ENCODE data around the gene PLPP7. TPM values are rescaled to one million over a fixed set of nuclear protein-coding genes. Genes with fewer than 3 reads are reported as not detected.
"Not testable (repeated sequence)": the region's sequence is repeated elsewhere in the genome, so short reads cannot be mapped to it uniquely, and the experiment has no call there.

The PLPP7 gene
- total and polyA plus RNA-seq, 11 donors, result 56.1 to 293 (median 109) TPM

- DNase-seq, result peak in 1 of 5 donors; percentile 39
- no peak for TF ChIP-seq POLR2A (IDR thresholded peaks at IDR 0.05)
- TF ChIP-seq, protein P1, sequence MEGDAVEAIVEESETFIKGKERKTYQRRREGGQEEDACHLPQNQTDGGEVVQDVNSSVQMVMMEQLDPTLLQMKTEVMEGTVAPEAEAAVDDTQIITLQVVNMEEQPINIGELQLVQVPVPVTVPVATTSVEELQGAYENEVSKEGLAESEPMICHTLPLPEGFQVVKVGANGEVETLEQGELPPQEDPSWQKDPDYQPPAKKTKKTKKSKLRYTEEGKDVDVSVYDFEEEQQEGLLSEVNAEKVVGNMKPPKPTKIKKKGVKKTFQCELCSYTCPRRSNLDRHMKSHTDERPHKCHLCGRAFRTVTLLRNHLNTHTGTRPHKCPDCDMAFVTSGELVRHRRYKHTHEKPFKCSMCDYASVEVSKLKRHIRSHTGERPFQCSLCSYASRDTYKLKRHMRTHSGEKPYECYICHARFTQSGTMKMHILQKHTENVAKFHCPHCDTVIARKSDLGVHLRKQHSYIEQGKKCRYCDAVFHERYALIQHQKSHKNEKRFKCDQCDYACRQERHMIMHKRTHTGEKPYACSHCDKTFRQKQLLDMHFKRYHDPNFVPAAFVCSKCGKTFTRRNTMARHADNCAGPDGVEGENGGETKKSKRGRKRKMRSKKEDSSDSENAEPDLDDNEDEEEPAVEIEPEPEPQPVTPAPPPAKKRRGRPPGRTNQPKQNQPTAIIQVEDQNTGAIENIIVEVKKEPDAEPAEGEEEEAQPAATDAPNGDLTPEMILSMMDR (IDR thresholded peaks at IDR 0.05), result no peak
- no peaks in the 10 kb centered on the region for H3K9me3 ChIP-seq
- no peaks in the 10 kb centered on the region for H3K36me3 ChIP-seq
- intact Hi-C loops (cut with DNase I), result loop anchor here (2.0 to 10.0 kb wide), 13 partner anchors 52 to 282 kb away; partner anchors contain the start of genes FAM78A (in 3 of the 10) and PLPP7 (in 1 of the 10)
- no peak overlapping the region for H3K4me3 ChIP-seq
- no peak for ATAC-seq
- H3K27ac ChIP-seq, result no peak overlapping the region
- 83 to 91% (median 87%) methylated on average over 11 to 16 of the region's 16 CpGs for WGBS, 4 donors
- no peaks in the 10 kb centered on the region for H3K27me3 ChIP-seq
- peaks cover 0 to 24% (median 10%) of the 10 kb centered on the region in 12 donors for H3K4me1 ChIP-seq
Observed at GRCh38 chr9:131337131-131337848, 47.8 kb downstream of the PLPP7 start.

- ATAC-seq, DNase-seq, H3K4me3 ChIP-seq, H3K36me3 ChIP-seq, H3K9me3 ChIP-seq, H3K27me3 ChIP-seq, H3K27ac ChIP-seq: not testable (repeated sequence)
- WGBS, 4 donors, result 93 to 95% (median 93%) methylated on average over 5 of the region's 5 CpGs
- H3K4me1 ChIP-seq, result peaks cover 0 to 17% (median 9%) of the 10 kb centered on the region in 12 donors
- intact Hi-C loops (cut with DNase I), result loop anchor here in 9 of 10 donors (5.0 to 10.0 kb wide), 8 partner anchors 54 to 284 kb away; partner anchors contain the start of genes FAM78A (in 2 of the 9) and PLPP7 (in 1 of the 9)
Observed at GRCh38 chr9:131339212-131339611, 49.7 kb downstream of the PLPP7 start.

- not testable (repeated sequence) for H3K4me3 ChIP-seq, H3K36me3 ChIP-seq, H3K9me3 ChIP-seq, ATAC-seq, H3K27ac ChIP-seq, H3K27me3 ChIP-seq, H3K4me1 ChIP-seq
- intact Hi-C loops (cut with DNase I), result loop anchor here in 4 of 10 donors (5.0 kb wide), 2 partner anchors 132 to 402 kb away; no protein-coding TSS in a partner anchor
- DNase-seq, result peak in 1 of 5 donors; percentile 28
- 88 to 96% (median 92%) methylated on average over 11 of the region's 11 CpGs for WGBS, 4 donors
Observed at GRCh38 chr9:131344931-131345535, 55.5 kb downstream of the PLPP7 start.

GRCh38 chr9:131346559-131346958 is 57.0 kb downstream of the PLPP7 start:
- DNase-seq (no peak), ATAC-seq (no peak)
- 91 to 95% (median 94%) methylated on average over 6 of the region's 6 CpGs for WGBS, 4 donors
- H3K36me3 ChIP-seq, result no peaks in the 10 kb centered on the region
- H3K27me3 ChIP-seq, result no peaks in the 10 kb centered on the region
- peaks cover 0 to 16% (median 8%) of the 10 kb centered on the region in 12 donors for H3K4me1 ChIP-seq
- TF ChIP-seq, protein P1 (IDR thresholded peaks at IDR 0.05), result no peak
- no peak for TF ChIP-seq POLR2A (IDR thresholded peaks at IDR 0.05)
- H3K9me3 ChIP-seq, result no peaks in the 10 kb centered on the region
- intact Hi-C loops (cut with DNase I), result loop anchor here in 4 of 10 donors (5.0 kb wide), 2 partner anchors 131 to 401 kb away; no protein-coding TSS in a partner anchor
- no peak overlapping the region for H3K27ac ChIP-seq
- H3K4me3 ChIP-seq, result no peak overlapping the region

DNA sequence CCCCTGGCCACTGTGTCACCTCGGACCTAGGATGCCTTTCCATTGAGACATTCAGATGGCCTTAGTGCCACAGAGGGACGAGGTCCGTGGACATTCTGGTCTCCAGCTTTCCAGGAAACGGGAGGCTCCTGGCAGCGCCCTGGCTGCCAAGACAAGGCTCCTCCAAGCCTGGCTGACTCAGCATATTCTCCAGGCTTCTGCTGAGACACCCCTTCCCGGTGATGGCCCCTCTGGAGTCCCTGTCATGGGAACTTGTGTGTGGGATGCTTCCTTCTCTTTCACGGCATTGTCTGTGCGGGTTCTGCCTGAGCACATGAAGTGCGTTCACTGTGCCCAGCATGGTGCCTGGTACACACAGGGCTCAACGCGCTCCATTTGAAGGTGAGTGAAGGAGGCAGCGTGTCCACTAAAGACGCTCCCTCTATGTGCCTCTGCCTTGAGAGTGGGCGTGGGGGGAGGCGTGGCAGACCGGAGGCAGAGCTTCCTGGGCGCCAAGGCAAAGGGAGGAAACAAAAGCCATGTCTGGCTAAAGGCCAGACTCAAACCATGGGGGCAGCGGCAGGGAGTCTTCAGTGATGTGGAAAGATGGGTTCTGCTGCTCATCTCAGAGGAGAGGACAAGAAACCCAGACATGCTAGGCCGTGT is 58.0 kb downstream of the PLPP7 start:
- Histone ChIP-seq H3K36me3 (no peaks in the 10 kb centered on the region), H3K27ac (no peak overlapping the region), H3K9me3 (no peaks in the 10 kb centered on the region), H3K4me1 (peaks cover 0 to 16% (median 8%) of the 10 kb centered on the region in 12 donors), H3K27me3 (no peaks in the 10 kb centered on the region), H3K4me3 (no peak overlapping the region)
- intact Hi-C loops (cut with DNase I), result loop anchor here in 4 of 10 donors (5.0 kb wide), 2 partner anchors 130 to 400 kb away; no protein-coding TSS in a partner anchor
- ATAC-seq, result peak in 1 of 4 donors; percentile 7
- TF ChIP-seq, protein P1 (IDR thresholded peaks at IDR 0.05), result no peak
- no peak for TF ChIP-seq POLR2A (IDR thresholded peaks at IDR 0.05)
- 68 to 78% (median 72%) methylated on average over 17 to 19 of the region's 19 CpGs for WGBS, 4 donors
- no peak for DNase-seq

All from heart left ventricle (tissue), 16 donors.